Calu3 (cell line): Measurements from ENCODE around the gene GCC2. TPM values are rescaled to one million over a fixed set of nuclear protein-coding genes. Genes with fewer than 3 reads are reported as not detected.

Experiments
- BruUV-seq: library from RNA; stranded (reverse); fragments of 400-500 nt; replicated peaks from 2 replicates; lab custom pipeline; 2021; lab: Mats Ljungman, UMichigan
- CTCF ChIA-PET: fragments of 300-600 bp; sonication (Branson Sonifier 250); formaldehyde crosslinking; loops from one replicate; lab custom pipeline; 2022; ENCODE audit warnings: antibody characterized with exemption; lab: Charles Lee
- DNase-seq: peaks from one replicate; pipeline ENCODE4 v3.0.0; 2022
- H3K27ac Mint-ChIP-seq: one replicate; pipeline ENCODE4 v1.8.0; 2022; ENCODE audit warnings: mixed read lengths; ENCODE audit not compliant: unreplicated experiment
- H3K27me3 Mint-ChIP-seq: one replicate; pipeline ENCODE4 v1.8.0; 2022; ENCODE audit warnings: mixed read lengths; ENCODE audit not compliant: unreplicated experiment
- H3K36me3 Mint-ChIP-seq: one replicate; pipeline ENCODE4 v1.8.0; 2022; ENCODE audit warnings: mild to moderate bottlenecking, moderate library complexity, mixed read lengths; ENCODE audit not compliant: insufficient read depth, unreplicated experiment
- H3K4me1 Mint-ChIP-seq: one replicate; pipeline ENCODE4 v1.8.0; 2022; ENCODE audit warnings: mild to moderate bottlenecking, low read depth, mixed read lengths; ENCODE audit not compliant: unreplicated experiment
- H3K4me3 Mint-ChIP-seq: one replicate; pipeline ENCODE4 v1.8.0; 2022; ENCODE audit warnings: mild to moderate bottlenecking, low read depth, moderate library complexity, mixed read lengths; ENCODE audit not compliant: unreplicated experiment
- H3K9me3 Mint-ChIP-seq: one replicate; pipeline ENCODE4 v1.8.0; 2022; ENCODE audit warnings: low read depth, mixed read lengths; ENCODE audit not compliant: unreplicated experiment
- CTCF ChIP-seq: fragments of 200-600 bp; IDR thresholded peaks from one replicate; pipeline ENCODE4 v1.8.0; 2022; ENCODE audit warnings: antibody characterized with exemption; ENCODE audit not compliant: unreplicated experiment
- intact Hi-C: fragments of 100-400 bp; cut with micrococcal nuclease; formaldehyde crosslinking; loops from one replicate; pipeline ENCODE4 v1.10.0; 2022; ENCODE audit not compliant: unreplicated experiment
- total RNA-seq: library from RNA; stranded (reverse); gene quantifications from 2 replicates; pipeline ENCODE4 v1.2.3, GENCODE V29; 2022

GCC2 gene
- total RNA-seq, 1 experiment from 2014 or later, result 54.9 TPM

GRCh38 chr2:108403494-108403893 is 45.5 kb upstream of the GCC2 start:
- Mint-ChIP-seq H3K9me3 (peaks cover 7% of the 10 kb centered on the region), H3K27me3 (no peaks in the 10 kb centered on the region), H3K4me3 (no peak overlapping the region), H3K27ac (no peak overlapping the region), H3K4me1 (no peaks in the 10 kb centered on the region), H3K36me3 (no peaks in the 10 kb centered on the region)
- CTCF ChIA-PET, result interaction anchor here (0.6 kb wide), 1 partner anchor 936 kb away, joined by 3 read pairs; no protein-coding TSS in a partner anchor
- DNase-seq, result no peak
- intact Hi-C loops, result no loop called here
- BruUV-seq, result no TSS peak
- no peak for TF ChIP-seq CTCF

- Mint-ChIP-seq H3K27me3 (no peaks in the 10 kb centered on the region), H3K36me3 (no peaks in the 10 kb centered on the region), H3K4me1 (no peaks in the 10 kb centered on the region), H3K9me3 (peaks cover 5% of the 10 kb centered on the region), H3K27ac (no peak overlapping the region), H3K4me3 (no peak overlapping the region)
- no peak for TF ChIP-seq CTCF
- CTCF ChIA-PET, result no interaction called here
- no peak for DNase-seq
- BruUV-seq, result no TSS peak
- intact Hi-C loops, result no loop called here
These were observed 44.1 kb upstream of the GCC2 start for GRCh38 chr2:108404784-108405397.

DNA sequence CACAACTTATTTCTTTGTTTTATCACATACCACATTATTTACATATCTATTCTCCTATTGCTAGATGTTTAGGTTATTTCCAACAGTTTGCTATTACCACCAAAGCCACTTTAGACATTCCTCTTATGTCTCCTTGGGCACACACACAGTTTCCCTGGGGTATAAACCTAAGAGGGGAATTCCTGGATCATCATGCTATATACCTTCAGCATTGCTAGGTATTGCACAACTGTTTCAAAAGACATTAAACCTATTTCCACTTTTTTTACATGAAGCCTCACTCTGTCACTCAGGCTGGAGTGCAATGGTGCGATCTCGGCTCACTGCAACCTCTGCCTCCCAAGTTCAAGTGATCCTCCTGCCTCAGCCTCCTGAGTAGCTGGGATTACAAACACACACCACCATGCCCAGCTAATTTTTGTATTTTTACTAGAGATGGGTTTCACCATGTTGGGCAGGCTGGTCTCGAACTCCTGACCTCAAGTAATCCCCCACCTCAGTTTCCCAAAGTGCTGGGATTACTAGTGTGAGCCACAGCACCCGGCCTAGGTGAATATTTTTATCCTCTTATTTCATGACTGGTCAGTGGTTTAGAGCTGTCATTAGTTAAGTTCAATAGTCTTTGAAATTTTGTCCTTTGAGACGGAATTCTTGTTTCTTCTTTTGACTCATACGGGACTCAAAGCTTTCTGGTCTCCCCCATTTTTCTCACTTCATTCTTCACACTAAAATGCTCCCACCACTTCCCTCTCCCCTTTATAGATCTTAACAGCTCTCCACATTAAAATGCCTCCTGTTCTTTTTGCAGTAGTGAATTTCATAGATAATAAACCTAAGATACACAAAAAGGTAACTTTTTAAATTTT is 40.9 kb upstream of the GCC2 start:
- no peak overlapping the region for H3K4me3 Mint-ChIP-seq
- H3K4me1 Mint-ChIP-seq, result no peaks in the 10 kb centered on the region
- BruUV-seq, result no TSS peak
- intact Hi-C loops, result no loop called here
- H3K36me3 Mint-ChIP-seq, result no peaks in the 10 kb centered on the region
- no peak for TF ChIP-seq CTCF
- no peak overlapping the region for H3K27ac Mint-ChIP-seq
- H3K27me3 Mint-ChIP-seq, result no peaks in the 10 kb centered on the region
- CTCF ChIA-PET, result no interaction called here
- peaks cover 5% of the 10 kb centered on the region for H3K9me3 Mint-ChIP-seq
- no peak for DNase-seq

DNA sequence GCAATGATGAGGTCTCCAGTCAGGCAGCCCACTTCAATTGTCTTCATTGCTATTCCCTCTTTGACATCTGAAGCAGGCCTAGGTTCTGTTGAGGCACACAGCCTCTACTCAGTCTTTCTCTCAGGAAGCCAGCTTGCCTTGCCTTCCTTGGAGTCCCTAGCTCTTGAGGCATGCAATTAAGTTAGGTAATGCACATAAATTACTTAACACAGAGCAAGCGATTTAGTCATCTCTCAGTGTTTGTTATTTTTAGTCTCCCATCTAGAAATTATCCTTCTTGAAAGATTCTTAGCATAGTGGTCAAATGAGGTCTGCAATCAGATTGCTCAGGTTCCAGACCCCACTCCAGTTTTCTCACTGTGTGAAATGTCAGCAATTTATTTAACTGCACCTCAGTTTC is 39.2 kb upstream of the GCC2 start:
- H3K4me1 Mint-ChIP-seq, result no peaks in the 10 kb centered on the region
- no peak for DNase-seq
- peaks cover 1% of the 10 kb centered on the region for H3K9me3 Mint-ChIP-seq
- no peak overlapping the region for H3K27ac Mint-ChIP-seq
- BruUV-seq, result no TSS peak
- H3K27me3 Mint-ChIP-seq, result no peaks in the 10 kb centered on the region
- CTCF ChIA-PET, result no interaction called here
- no peak overlapping the region for H3K4me3 Mint-ChIP-seq
- intact Hi-C loops, result no loop called here
- no peaks in the 10 kb centered on the region for H3K36me3 Mint-ChIP-seq
- TF ChIP-seq CTCF, result no peak
